DND-41 (cell line): Measurements from ENCODE around the gene MRPL9.
"Not testable (repeated sequence)": the region's sequence is repeated elsewhere in the genome, so short reads cannot be mapped to it uniquely, and the experiment has no call there.

Source experiments
- CTCF ChIP-seq: IDR thresholded peaks from 2 replicates; pipeline ENCODE4 v1.5.1; 2012; ENCODE audit warnings: borderline replicate concordance, low read length, moderate library complexity, mild to moderate bottlenecking; ENCODE audit not compliant: poor library complexity, severe bottlenecking; ENCODE audit errors: extremely low read depth
- EZH2 ChIP-seq: IDR thresholded peaks from 3 replicates; pipeline ENCODE4 v1.6.1; 2012; ENCODE audit warnings: borderline replicate concordance, low read depth, mild to moderate bottlenecking, moderate library complexity, low read length, inconsistent platforms; ENCODE audit not compliant: severe bottlenecking

GRCh38 chr1:151733995-151734394 lies 29.3 kb downstream of the MRPL9 start:
- TF ChIP-seq CTCF, EZH2: not testable (repeated sequence)
